Erythroblast (primary cell): ENCODE measurements around the gene PPARA.

Source experiments
- GATA1 ChIP-seq: IDR thresholded peaks from 2 replicates; pipeline ENCODE4 v1.6.1; 2011; ENCODE audit warnings: low read depth, mild to moderate bottlenecking, control low read depth, low read length, moderate library complexity
- POLR2A ChIP-seq: IDR thresholded peaks from 2 replicates; pipeline ENCODE4 v1.6.1; 2011; ENCODE audit warnings: mild to moderate bottlenecking, low read length

GRCh38 chr22:46267431-46268279 lies 117.3 kb downstream of the PPARA start, which contains the start of gene TTC38:
- TF ChIP-seq POLR2A (peak; percentile 41), GATA1 (no peak)
